SKM-1 treated with dmso at 0.1 percent for 144 hours (cell line): Measurements from ENCODE around the gene PIM1.

Experiments used
- DNase-seq: peaks from one replicate; lab custom pipeline; 2025; ENCODE audit not compliant: unreplicated experiment; lab: John Stamatoyannopoulos, UW

The PIM1 gene

GRCh38 chr6:37218061-37218460 lies 48.1 kb downstream of the PIM1 start:
- DNase-seq, result no peak

- no peak for DNase-seq
These were observed 48.6 kb downstream of the PIM1 start for GRCh38 chr6:37218511-37218910.

GRCh38 chr6:37221585-37222124 lies 51.7 kb downstream of the PIM1 start:
- no peak for DNase-seq

- peak; percentile 77 for DNase-seq
These were observed 52.4 kb downstream of the PIM1 start for GRCh38 chr6:37222125-37222967.

GRCh38 chr6:37222992-37223391 lies 53.0 kb downstream of the PIM1 start:
- no peak for DNase-seq
